BJ (cell line): ENCODE data around the gene CHN2. TPM values are rescaled to one million over a fixed set of nuclear protein-coding genes. Genes with fewer than 3 reads are reported as not detected.

Experiments used
- CTCF ChIA-PET: fragments of 350-600 bp; formaldehyde crosslinking; extraction: SDS; loops from one replicate; lab custom pipeline; 2021; ENCODE audit warnings: antibody characterized with exemption, inconsistent platforms; lab: Yijun Ruan, JAX
- POLR2A ChIA-PET: fragments of 300-600 bp; sonication (Branson Sonifier 250); formaldehyde crosslinking; extraction: SDS; loops from one replicate; lab custom pipeline; 2021; ENCODE audit warnings: antibody characterized with exemption; lab: Charles Lee
- DNase-seq: peaks from one replicate; pipeline ENCODE4 v3.0.0-alpha.2; 2011; ENCODE audit warnings: low read depth
- H3K27me3 ChIP-seq: 2 replicates; pipeline ENCODE4 v1.6.0; 2011; ENCODE audit warnings: low read length; ENCODE audit not compliant: control insufficient read depth, insufficient read depth
- H3K36me3 ChIP-seq: 2 replicates; pipeline ENCODE4 v1.5.1; 2011; ENCODE audit warnings: low read length; ENCODE audit not compliant: control insufficient read depth, insufficient read depth
- H3K4me3 ChIP-seq: 2 replicates; pipeline ENCODE4 v1.5.1; 2011; ENCODE audit warnings: low read depth, mild to moderate bottlenecking, control low read depth, low read length
- CTCF ChIP-seq: IDR thresholded peaks from 2 replicates; pipeline ENCODE4 v1.5.1; 2011; ENCODE audit warnings: low read depth, mild to moderate bottlenecking, control low read depth, inconsistent platforms, low read length, moderate library complexity; ENCODE audit not compliant: insufficient read depth
- polyA minus RNA-seq: library from RNA; depleted of rRNA, polyadenylated mRNA; stranded (reverse); fragments of >200 nt; gene quantifications from 2 replicates; pipeline ENCODE4 v1.2.3, GENCODE V29; 2011; rRNA and poly(A)+ RNA removed
- polyA plus RNA-seq: library from polyadenylated mRNA; depleted of rRNA; stranded (reverse); fragments of >200 nt; gene quantifications from 2 replicates; pipeline ENCODE4 v1.2.3, GENCODE V29; 2011; rRNA removed

CHN2 gene
- polyA plus RNA-seq, result not detected in 2 replicates
- polyA minus RNA-seq, result not detected in 2 replicates

- Histone ChIP-seq H3K27me3 (peaks cover 14% of the 10 kb centered on the region), H3K36me3 (no peaks in the 10 kb centered on the region), H3K4me3 (peak within 1 kb of the TSS; percentile 36)
- TF ChIP-seq CTCF, result no peak
- ChIA-PET CTCF (interaction anchor here (0.7 kb wide), 1 partner anchor 583 kb away, joined by 3 read pairs; no protein-coding TSS in a partner anchor), POLR2A (no interaction called here)
- DNase-seq, result no peak
Observed at GRCh38 chr7:29194594-29195427, at the start of gene CHN2. Gene CHN2 (plus strand): TSS chr7:29194775.

GRCh38 chr7:29145553-29146056, 49.0 kb upstream of the CHN2 start:
- CTCF ChIA-PET, result interaction anchor here (1.3 kb wide), 1 partner anchor 44 kb away, joined by 3 read pairs; no protein-coding TSS in a partner anchor
- Histone ChIP-seq H3K27me3 (peaks cover 10% of the 10 kb centered on the region), H3K4me3 (no peak overlapping the region), H3K36me3 (no peaks in the 10 kb centered on the region)
- POLR2A ChIA-PET, result no interaction called here
- DNase-seq, result no peak
- TF ChIP-seq CTCF, result no peak

- H3K27me3 ChIP-seq, result peaks cover 10% of the 10 kb centered on the region
- no peak for DNase-seq
- TF ChIP-seq CTCF, result no peak
- no peaks in the 10 kb centered on the region for H3K36me3 ChIP-seq
- ChIA-PET POLR2A (no interaction called here), CTCF (interaction anchor here (1.3 kb wide), 1 partner anchor 44 kb away, joined by 3 read pairs; no protein-coding TSS in a partner anchor)
- H3K4me3 ChIP-seq, result no peak within 1 kb of the TSS
Observed at GRCh38 chr7:29146057-29146706, 48.4 kb upstream of the CHN2 start, which contains the start of gene CPVL. Gene CPVL (minus strand): TSS chr7:29146537. CDS start chr7:29121061, 25,476 bp downstream.

- Histone ChIP-seq H3K27me3 (peaks cover 10% of the 10 kb centered on the region), H3K4me3 (no peak overlapping the region), H3K36me3 (no peaks in the 10 kb centered on the region)
- ChIA-PET POLR2A (no interaction called here), CTCF (interaction anchor here (1.3 kb wide), 1 partner anchor 43 kb away, joined by 3 read pairs; no protein-coding TSS in a partner anchor)
- TF ChIP-seq CTCF, result no peak
- DNase-seq, result peak; percentile 13
Observed at GRCh38 chr7:29146888-29147609, 47.5 kb upstream of the CHN2 start.
